ENCODE data around the gene KIT.

Gene KIT

DNA sequence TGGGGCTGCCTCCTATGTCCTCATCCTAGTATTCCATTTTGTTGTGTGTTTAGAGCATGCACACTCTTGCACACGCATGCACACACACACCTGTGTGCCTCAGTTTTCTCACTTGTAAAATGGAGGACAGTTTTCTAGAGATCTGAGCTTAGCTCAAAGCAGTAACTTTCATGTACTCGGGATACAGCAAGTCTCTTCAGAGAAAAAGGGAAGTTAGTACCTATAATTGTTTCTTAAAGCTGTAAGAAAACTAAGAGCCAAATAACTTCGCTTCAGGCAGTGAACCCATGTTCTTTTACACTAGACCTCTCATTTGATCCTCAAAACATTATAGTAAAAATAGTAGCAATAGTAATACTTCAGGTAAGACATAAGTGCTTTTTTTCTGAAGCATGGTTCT lies 49.6 kb downstream of the KIT start:
- DNase-seq (ENCODE audit: low read depth): no peak

- DNase-seq (ENCODE audit: low read depth): no peak
Measured at GRCh38 chr4:54708339-54709279, 50.9 kb downstream of the KIT start.

GRCh38 chr4:54709400-54709799 lies 51.6 kb downstream of the KIT start:
- no peak for DNase-seq (ENCODE audit: low read depth)

GRCh38 chr4:54712206-54712605 lies 54.4 kb downstream of the KIT start:
- DNase-seq (ENCODE audit: low read depth): no peak

- no peak for DNase-seq (ENCODE audit: low read depth)
Measured at GRCh38 chr4:54714631-54715030, 56.9 kb downstream of the KIT start.

DNA sequence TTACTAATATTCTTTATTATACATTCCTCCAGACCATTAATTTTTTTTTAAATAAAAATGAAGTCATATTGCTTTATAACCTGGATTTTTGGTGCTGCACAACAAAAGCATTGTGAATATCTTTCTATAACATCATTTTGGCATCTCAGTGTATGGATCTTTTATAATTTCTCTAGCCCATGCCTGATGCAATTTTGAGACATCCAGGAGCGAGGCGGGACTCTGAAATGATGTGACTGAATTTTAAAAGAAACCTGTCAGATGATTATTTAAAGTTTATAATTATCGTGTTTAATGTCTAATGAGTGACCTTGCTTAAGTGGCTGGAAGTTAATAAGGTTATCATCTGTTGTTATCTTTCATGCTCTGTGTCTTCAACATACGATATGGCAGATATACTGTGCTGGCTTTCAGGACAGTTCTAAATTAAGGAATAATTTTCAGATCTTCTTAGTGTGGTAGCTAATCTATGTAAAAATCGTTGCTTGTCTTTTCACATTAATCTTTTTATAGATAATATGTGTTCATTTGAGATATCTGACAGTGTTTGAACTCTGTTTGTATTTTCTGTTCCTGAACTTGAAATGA lies 58.8 kb downstream of the KIT start:
- DNase-seq (ENCODE audit: low read depth): no peak

GRCh38 chr4:54717694-54718093 lies 59.9 kb downstream of the KIT start:
- DNase-seq (ENCODE audit: low read depth): no peak

DNA sequence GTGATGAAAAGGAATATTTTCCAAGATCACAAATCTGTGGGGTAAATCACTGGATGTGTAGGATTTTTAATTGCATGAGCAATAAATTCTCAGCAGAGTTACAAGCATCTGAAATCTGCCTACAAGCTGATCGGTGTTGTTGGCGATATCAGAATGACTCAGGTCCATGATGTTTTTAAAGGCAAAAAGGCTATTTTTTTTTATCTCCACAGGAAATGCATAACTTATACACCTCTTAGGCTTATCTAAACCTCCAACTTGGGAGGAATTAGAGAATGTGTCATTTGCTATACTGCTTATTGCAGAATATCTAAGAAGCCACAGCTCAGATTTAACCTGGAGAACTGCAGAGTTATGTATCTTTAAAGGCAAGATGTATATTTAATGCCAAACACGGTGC lies 61.6 kb downstream of the KIT start:
- no peak for DNase-seq (ENCODE audit: low read depth)

GRCh38 chr4:54723220-54723619 lies 65.5 kb downstream of the KIT start:
- no peak for DNase-seq (ENCODE audit: low read depth)

DNA sequence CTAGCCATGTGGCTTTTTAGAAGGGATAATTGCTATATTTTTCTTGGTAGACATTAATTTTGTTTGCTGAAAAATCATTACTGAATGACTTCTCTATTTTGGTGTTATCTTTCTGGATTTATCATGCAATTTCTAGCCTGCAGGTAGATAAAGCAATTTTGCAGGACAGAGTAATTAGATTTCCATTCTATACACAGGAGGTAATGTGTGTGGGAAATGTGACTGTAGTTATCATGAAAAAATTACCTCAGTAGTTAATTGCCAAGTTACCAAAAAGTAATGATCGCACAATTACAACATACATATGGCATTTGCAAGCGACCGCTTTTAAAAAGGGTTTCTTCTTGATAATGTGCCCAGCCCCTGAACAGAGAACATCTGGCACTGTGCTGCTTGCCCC lies 66.1 kb downstream of the KIT start:
- no peak for DNase-seq (ENCODE audit: low read depth)

DNA sequence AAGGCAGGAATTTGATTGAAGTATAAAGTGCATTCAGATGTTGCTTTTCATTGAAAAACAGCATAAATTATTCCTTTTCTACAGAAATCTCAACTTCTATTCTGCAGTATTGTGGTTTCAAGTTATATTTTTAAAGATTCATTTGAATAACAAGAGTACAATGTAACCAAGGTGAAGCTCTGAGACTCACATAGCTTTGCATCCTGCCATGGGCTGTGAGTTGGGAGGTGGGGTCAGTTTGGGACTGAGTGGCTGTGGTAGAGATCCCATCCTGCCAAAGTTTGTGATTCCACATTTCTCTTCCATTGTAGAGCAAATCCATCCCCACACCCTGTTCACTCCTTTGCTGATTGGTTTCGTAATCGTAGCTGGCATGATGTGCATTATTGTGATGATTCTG lies 69.2 kb downstream of the KIT start:
- no peak for DNase-seq (ENCODE audit: low read depth)

DNA sequence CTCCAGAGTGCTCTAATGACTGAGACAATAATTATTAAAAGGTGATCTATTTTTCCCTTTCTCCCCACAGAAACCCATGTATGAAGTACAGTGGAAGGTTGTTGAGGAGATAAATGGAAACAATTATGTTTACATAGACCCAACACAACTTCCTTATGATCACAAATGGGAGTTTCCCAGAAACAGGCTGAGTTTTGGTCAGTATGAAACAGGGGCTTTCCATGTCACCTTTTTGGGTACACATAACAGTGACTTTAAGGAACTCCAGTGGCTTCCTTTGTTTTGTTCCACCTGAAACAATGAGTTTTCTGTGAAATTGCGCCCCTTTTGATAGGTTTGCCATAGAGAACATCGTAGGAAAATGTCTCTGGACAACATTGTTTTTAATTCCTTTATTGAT lies 69.6 kb downstream of the KIT start:
- no peak for DNase-seq (ENCODE audit: low read depth)

GRCh38 chr4:54728368-54728767 lies 70.6 kb downstream of the KIT start:
- no peak for DNase-seq (ENCODE audit: low read depth)

DNA sequence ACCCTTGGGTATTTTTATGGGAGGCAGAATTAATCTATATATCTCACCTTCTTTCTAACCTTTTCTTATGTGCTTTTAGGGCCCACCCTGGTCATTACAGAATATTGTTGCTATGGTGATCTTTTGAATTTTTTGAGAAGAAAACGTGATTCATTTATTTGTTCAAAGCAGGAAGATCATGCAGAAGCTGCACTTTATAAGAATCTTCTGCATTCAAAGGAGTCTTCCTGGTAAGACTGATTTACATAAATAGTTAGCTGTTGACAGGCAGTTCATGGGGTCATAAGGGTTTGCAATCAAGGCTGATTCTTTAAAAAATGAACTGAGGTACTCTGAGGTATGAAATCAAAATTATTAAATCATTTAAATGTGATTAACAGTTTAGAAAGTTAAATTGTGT lies 71.5 kb downstream of the KIT start:
- no peak for DNase-seq (ENCODE audit: low read depth)

DNA sequence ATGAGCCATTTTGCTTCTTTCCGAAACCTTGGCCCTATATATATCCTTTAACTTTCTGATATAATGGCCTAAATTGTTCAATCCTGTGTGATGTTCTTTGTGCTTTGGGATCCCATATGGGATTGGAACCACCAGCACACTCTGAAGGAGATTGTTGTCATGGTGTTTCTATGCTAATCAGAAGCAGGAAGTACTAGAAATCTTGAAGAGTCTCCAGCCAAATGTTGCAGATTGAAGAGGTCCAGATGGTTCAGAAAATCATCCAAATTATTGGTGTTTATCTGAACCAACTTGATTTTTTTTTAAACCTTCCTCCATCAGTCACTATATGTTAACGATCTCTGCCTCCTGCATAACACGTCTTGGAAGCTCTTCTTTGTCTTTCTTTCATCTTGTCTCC lies 72.8 kb downstream of the KIT start:
- no peak for DNase-seq (ENCODE audit: low read depth)

DNA sequence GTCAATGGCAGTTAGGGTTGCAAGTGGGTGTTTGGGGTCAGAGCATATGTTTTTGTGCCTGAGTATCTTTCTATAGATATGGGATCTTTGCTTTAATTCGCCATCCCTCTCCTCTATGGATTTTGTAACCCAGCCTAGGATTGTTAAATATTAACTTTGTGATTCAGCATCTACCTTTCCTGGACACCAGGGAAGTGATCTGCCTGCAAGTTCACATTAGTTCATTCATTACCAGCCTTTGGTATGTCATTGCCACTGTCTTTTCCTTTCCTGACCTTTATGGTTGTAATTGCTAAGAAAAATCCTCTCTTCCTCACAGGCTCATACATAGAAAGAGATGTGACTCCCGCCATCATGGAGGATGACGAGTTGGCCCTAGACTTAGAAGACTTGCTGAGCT lies 73.8 kb downstream of the KIT start:
- DNase-seq (ENCODE audit: low read depth): no peak

DNA sequence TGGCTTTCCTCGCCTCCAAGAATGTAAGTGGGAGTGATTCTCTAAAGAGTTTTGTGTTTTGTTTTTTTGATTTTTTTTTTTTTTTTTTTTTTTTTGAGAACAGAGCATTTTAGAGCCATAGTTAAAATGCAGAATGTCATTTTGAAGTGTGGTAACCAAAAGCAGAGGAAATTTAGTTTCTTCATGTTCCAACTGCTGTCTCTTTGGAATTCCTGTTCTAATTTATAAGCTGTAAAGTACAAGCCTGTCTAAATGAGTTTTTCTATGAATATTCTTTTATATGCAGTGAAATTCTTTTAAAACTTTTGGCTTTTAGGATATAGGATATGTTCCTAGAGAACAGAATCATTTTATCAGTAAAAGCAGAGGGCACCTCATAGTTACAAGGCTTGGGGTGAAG lies 74.2 kb downstream of the KIT start:
- no peak for DNase-seq (ENCODE audit: low read depth)

- DNase-seq (ENCODE audit: low read depth): no peak
Measured at GRCh38 chr4:54737421-54737820, 79.7 kb downstream of the KIT start.

- DNase-seq (ENCODE audit: low read depth): no peak
Measured at GRCh38 chr4:54741202-54741601, 83.4 kb downstream of the KIT start.

DNA sequence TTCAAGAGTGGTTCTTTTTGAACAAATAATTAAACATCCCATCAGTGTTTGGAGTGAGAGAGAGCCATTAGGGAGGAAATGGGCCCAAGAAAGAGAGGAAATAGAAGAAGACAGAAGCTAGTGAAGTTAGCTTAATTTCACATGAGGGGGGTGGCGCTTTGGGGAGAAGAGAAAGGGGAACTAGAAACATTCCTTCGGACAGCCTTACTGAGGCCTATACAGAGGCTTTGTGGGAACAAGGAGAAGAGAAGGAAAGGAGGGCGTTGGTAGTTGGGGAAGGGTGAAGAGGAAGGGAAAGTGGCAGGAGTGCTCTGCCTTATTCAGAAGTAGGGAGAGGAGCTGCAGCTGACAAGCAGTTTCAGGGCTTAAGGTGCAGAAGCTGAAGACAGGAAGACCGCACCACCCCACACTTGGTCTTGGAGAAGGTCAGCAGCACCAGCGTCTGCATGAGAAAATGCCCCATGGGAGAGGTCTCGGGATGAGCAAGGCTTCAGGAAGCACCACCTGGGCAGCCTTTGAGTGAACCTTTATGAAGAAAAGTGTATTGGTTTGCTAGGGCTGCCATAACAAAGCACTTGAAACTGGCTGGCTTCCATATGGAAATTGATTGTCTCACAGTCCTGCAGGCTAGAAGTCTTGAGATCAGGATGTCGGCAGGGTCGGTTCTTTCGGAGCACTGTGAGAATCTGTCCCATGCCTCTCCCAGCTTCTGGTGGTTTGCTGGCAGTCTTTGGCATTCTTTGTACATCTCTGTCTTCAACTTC lies 85.1 kb downstream of the KIT start:
- DNase-seq (ENCODE audit: low read depth): no peak

GRCh38 chr4:54743562-54743961 lies 85.8 kb downstream of the KIT start:
- no peak for DNase-seq (ENCODE audit: low read depth)

GRCh38 chr4:54744487-54744886 lies 86.7 kb downstream of the KIT start:
- DNase-seq (ENCODE audit: low read depth): no peak

All from activated T-helper 9 cell treated with anti-CD3 and anti-CD28 coated beads, Interleukin-2, amount 50 U/mL, for 16 hours (primary cell).